ENCODE measurements around the gene BEND3. TPM values are rescaled to one million over a fixed set of nuclear protein-coding genes. Genes with fewer than 3 reads are reported as not detected.
A peak's percentile ranks its signal among the peaks of the same experiment; 100 is the strongest.

BEND3 gene
- total and polyA plus RNA-seq, 9 of the 15 experiments (the other 6 are each of a cell fraction or from before 2014, with no cell fraction given): 0.64 to 8.4 (median 3.3) TPM

GRCh38 chr6:107115695-107116327 is 496 bp upstream of the BEND3 start (continued):
- TF ChIP-seq U2AF1 (optimal IDR thresholded peaks at IDR 0.05; ENCODE audit: low read depth, low read length) (peak; percentile 54), ZNF318 (IDR thresholded peaks at IDR 0.05; ENCODE audit: borderline replicate concordance in 1 of 2, low read depth in 1 of 2) (no peak), MAFK (IDR thresholded peaks at IDR 0.05; ENCODE audit: low read length) (no peak), ZBED1 (IDR thresholded peaks at IDR 0.05) (no peak), MBD2 (IDR thresholded peaks at IDR 0.05; ENCODE audit: borderline replicate concordance, low read depth) (no peak; the same call in 1 of the 2 replicates), HNRNPL (IDR thresholded peaks at IDR 0.05; ENCODE audit: low read depth, low read length) (0 out of 2 replicates have a peak, but pooled peaks have one; percentile 54), ZNF395 (CRISPR knock-in tag; IDR thresholded peaks at IDR 0.05) (no peak), ZNF583 (CRISPR knock-in tag; IDR thresholded peaks at IDR 0.05) (no peak), RFX5 (IDR thresholded peaks at IDR 0.05; ENCODE audit: low read depth, low read length) (no peak), ZNF224 (CRISPR knock-in tag; IDR thresholded peaks at IDR 0.05) (no peak), TCF7 (IDR thresholded peaks at IDR 0.05; ENCODE audit: borderline replicate concordance) (no peak), ZNF717 (CRISPR knock-in tag; IDR thresholded peaks at IDR 0.05) (no peak), PHB (CRISPR knock-in tag; IDR thresholded peaks at IDR 0.05) (no peak), RBFOX2 (IDR thresholded peaks at IDR 0.05; ENCODE audit: low read depth, low read length) (peak; percentile 91), ZNF766 (CRISPR knock-in tag; conservative IDR thresholded peaks at IDR 0.05) (no peak), ZNF639 (CRISPR knock-in tag; conservative IDR thresholded peaks at IDR 0.05 in 1 of 2, IDR thresholded peaks at IDR 0.05 in 1 of 2) (no peak), FOXA1 (IDR thresholded peaks at IDR 0.05; ENCODE audit: borderline replicate concordance) (no peak)
